Purkinje cell (primary cell): Measurements from ENCODE around the gene FAAP24. TPM values are rescaled to one million over a fixed set of nuclear protein-coding genes. Genes with fewer than 3 reads are reported as not detected.

Source experiments
- polyA plus RNA-seq: library from polyadenylated mRNA; unstranded; fragments of >200 nt; fragmentation: Nextera tagmentation; gene quantifications from 2 replicates; pipeline ENCODE4 v1.2.1, GENCODE V29; 2014

The FAAP24 gene, protein sequence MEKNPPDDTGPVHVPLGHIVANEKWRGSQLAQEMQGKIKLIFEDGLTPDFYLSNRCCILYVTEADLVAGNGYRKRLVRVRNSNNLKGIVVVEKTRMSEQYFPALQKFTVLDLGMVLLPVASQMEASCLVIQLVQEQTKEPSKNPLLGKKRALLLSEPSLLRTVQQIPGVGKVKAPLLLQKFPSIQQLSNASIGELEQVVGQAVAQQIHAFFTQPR
- polyA plus RNA-seq, result 2.1 TPM in 1 of 2 replicates, not detected in the other

DNA sequence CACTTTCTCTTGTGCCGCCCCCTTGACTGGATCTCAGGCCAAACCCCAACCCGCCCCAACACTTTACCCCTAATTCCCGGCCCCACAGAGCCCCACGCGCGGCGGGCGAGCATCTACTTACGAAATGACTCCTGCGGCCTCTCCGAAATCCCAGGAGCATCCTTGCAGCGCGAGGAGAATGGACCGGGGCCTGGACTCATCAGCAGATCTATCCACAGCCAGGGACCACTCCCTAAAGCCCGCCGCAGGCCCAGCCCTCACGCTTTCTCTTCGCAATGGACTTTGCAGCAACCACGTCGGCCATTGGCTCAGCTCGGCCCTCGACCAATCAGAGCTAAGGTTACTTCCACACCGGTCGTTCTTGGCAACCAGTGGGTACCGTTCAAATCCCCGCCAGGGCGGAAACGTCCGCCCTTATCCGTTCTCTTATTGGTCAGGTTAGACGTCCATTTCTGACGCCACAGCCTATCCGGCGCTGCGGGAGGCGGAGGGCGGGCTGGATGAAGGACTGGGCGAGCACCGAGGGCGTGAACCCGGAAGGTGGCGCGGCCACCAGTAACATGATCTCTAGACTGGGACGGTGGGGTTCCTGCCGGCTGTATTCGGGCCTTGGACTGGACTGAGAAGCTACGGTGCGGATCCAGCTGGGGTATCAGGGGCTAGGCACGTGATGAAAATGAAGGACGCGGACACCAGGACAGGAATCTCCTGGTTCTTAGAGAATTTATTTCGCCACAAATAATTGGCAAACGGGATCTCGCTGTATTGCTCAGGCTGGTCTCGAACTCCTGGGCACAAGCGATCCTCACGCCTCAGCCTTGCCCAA is at the start of gene FAAP24, which contains the start of gene CEP89:
TSS of gene FAAP24 (plus strand) at position 528 of the 826 bp plus-strand sequence. CDS start 955 bp downstream, outside the sequence.
TSS of gene CEP89 (minus strand) at position 244 of the 826 bp plus-strand sequence. CDS start at position 160, 84 bp downstream.

Other genes with a start within 250 kb of the FAAP24 start
- gene SLC7A9, start 102.5 kb upstream of the FAAP24 start, polyA plus RNA-seq, result 0.63 and 3.4 TPM in 2 replicates
- gene CEP89, start 284 bp upstream of the FAAP24 start, polyA plus RNA-seq, result 3.7 and 15.6 TPM in 2 replicates
- gene RHPN2, start 92.6 kb downstream of the FAAP24 start, polyA plus RNA-seq, result 4.7 and 5.0 TPM in 2 replicates
- gene GPATCH1, start 108.9 kb downstream of the FAAP24 start, polyA plus RNA-seq, result 2.1 and 3.4 TPM in 2 replicates
- not detected in 2 replicates for gene WDR88, start 159.9 kb downstream of the FAAP24 start, polyA plus RNA-seq
- gene LRP3, start 222.1 kb downstream of the FAAP24 start, polyA plus RNA-seq, result 0.12 TPM in 1 of 2 replicates, not detected in the other